ENCODE data around the gene HIVEP2.

HIVEP2 gene

DNA sequence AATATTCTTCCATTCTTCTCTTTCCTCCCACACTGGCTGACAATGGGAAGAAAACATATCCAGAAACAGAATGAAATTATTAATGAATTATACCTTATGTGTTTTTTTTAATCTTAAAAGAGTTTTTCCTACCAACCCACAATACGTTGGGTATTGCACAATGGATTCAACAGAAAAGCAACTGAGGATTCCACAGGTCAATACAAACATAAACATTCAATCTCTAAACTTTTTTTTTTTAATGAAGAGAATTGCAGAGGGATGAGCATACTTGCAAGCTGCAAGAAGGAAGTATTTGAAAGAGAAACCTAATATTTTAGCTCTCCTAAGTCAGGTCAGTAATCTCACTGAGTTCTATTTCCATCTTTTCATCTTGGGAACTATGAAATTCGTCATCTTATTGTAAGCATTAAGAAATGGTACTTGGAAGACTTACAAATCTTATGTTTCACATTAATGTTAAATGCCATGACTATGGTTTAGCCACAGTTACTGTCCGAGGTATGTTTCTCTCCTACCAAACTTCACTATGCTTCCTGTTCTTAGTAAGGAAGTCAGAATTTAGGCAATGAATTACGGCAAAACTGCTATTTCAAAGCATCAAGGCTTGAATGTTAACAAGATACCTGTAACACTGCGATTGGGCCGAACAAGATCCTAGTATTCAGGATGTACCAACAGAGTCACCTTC is 100.8 kb downstream of the HIVEP2 start:
- DNase-seq (ENCODE audit: low read depth, low spot score): no peak

DNA sequence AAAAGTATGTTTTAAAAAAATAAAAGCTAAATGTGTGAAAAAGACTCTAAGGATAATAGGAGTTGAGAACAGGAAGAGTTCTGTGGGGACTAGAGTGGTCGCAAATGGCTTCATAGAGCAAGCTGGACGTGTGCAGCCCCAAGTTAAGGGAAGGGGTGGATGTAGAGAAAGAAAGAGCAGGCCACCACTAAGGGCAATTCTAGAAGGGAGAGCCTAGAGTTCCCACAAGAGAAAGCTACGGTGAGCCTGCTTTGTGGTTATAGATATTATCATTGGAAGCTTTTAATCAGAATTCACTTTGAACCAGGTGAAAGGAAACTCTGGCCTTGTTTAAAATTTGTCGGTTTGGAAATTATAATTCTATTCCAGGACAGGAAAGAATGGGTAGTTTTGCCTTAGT is 101.6 kb downstream of the HIVEP2 start:
- DNase-seq (ENCODE audit: low read depth, low spot score): no peak

DNA sequence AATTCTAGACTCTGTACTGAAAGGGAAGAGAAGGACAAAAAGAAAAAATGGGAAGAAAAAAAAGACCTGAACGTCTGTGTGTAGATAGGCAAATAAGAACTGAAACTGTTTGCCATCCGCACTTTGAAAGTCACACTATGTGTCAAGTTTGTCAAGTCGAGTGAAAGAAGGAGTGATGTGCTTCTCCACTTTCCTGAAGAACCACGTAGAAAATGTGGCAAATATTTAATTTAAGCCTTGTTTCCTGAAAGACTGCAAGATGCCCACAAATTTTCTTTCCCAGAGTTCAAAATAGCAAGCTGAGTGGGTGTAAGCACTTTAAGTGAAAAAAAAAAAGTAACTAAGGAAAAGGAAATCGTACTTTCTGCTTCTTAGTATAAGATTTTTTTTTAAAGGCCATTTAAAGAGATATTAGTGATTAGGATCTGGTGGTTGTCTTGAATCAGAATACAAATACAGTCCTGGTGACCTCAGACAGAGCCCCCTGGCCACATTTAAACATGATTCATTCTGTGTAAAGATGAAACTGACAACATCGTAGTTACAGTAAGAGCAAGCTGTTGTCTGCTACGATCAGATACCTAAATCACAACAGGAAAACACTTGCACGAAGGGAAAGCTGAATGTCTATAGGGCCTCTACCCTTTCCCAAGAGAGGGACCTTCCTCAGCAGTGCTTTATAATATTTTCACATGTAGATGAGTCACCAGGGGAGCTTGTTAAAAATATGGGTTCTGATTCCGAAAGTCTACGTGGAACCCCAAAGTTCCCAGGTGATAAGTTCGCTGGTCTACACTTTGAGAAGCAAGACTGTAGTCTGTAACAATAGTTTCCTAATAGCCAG is 102.3 kb downstream of the HIVEP2 start:
- DNase-seq (ENCODE audit: low read depth, low spot score): no peak

DNA sequence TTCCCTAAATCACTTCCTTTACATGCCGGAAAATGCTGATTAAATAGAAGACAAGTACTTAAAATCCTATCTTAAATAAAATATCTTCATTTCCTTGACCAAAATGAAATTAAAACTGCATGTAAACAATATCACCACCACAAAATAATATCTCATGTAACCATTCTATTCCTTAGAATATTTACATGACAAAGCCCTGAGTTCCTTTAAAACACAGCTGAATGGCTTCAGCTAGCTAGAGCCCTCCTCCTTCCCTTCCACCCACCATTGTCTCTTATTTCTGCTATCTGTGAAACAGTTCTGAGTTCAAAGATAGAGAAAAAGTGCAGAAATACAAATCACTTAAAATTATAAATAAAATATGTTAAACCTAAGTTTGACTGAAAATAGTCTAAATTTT is 103.1 kb downstream of the HIVEP2 start:
- DNase-seq (ENCODE audit: low read depth, low spot score): no peak

DNA sequence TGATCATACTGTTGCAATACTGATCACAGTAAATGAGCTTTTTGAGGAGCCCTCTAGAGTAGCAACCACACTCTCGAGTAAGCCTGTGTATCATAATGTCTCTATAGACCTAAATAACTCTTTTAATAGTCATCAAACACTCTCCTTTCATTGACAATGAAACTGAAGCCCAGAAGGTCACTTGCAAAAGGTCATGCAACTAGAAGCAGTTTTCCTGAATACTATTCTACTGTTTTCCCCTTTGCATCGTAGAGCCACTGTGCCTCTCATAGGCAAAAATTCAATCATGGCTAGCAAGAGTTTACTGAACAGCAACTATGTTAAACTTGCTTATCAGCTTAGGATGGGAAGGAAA is 105.3 kb downstream of the HIVEP2 start:
- no peak for DNase-seq (ENCODE audit: low read depth, low spot score)

GRCh38 chr6:142838821-142839685 is 105.9 kb downstream of the HIVEP2 start:
- no peak for DNase-seq (ENCODE audit: low read depth, low spot score)

DNA sequence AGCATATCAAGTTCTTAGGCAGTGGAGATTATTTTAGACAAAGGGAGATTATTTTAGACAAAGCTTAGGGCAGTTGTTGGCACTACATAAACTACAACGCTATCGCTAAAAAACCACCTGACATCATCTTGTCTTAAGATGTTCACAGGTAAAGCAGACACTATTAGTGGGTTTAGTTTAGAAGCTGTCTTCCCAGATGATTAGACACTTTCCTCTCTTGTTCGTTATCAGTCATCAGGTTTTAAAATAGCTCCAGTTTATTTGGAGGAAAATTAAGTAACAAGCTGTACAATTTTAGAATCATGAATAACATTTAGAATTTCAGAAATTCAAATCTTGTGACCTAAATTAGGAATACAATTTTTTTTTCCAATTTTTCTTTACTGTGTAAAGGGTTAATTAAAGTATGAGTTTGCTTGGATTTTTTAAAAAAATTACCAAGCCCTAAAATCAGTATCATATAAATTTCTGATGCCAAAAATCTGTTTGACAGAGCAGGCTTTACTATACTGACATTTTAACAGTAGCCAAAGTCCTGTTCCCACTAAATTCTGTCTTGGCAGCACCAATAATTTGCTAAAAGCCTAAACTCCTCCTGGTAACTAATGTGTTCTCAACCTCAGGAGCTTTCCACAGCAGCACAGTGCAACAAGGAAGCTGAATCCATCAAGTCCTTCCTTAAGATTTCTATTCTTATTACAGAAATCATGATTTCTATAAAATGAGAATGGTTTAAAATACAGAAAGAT is 109.0 kb downstream of the HIVEP2 start:
- DNase-seq (ENCODE audit: low read depth, low spot score): no peak

- no peak for DNase-seq (ENCODE audit: low read depth, low spot score)
These were observed 110.1 kb downstream of the HIVEP2 start for GRCh38 chr6:142834853-142835252.

- no peak for DNase-seq (ENCODE audit: low read depth, low spot score)
These were observed 111.2 kb downstream of the HIVEP2 start for GRCh38 chr6:142833798-142834197.

GRCh38 chr6:142833054-142833453 is 111.9 kb downstream of the HIVEP2 start:
- no peak for DNase-seq (ENCODE audit: low read depth, low spot score)

DNA sequence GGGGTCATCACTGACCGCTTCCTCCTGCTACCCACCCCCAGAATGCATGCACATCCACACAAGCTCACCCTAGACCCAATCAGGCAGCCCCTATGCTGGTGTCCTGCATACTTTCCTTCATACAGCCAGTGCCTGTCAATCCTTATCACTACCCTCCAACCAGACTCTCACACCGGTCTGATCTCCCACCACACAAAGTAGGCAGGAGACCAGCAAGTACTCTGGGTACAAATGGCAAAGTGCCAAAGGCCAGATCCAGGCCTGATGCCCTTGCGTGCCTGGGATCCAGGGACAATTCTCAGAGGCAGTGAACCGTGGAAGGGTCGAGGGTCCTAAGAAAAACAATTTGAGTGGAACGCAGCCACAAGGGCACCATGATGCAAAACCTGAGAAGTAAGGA is 114.2 kb downstream of the HIVEP2 start:
- no peak for DNase-seq (ENCODE audit: low read depth, low spot score)

GRCh38 chr6:142830116-142830710 is 114.8 kb downstream of the HIVEP2 start:
- DNase-seq (ENCODE audit: low read depth, low spot score): no peak

DNA sequence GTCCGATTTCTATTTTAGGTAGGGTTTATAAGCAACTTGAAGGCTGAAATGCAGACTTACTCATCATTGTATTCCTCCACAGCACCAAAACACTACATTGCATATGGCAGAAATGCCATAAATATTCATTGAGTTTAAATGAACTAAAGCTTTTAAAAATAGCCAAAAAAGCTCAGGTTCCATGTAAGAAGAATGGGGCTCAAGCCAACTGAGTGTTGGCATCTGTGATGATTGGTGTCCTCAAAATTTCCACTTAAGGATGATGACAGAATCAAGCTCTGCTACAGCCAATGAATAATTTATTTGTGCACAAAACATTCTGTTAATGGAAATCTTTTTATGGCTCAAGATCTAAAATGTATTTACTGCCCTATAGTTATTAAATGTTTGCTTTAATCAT is 115.4 kb downstream of the HIVEP2 start:
- DNase-seq (ENCODE audit: low read depth, low spot score): no peak

DNA sequence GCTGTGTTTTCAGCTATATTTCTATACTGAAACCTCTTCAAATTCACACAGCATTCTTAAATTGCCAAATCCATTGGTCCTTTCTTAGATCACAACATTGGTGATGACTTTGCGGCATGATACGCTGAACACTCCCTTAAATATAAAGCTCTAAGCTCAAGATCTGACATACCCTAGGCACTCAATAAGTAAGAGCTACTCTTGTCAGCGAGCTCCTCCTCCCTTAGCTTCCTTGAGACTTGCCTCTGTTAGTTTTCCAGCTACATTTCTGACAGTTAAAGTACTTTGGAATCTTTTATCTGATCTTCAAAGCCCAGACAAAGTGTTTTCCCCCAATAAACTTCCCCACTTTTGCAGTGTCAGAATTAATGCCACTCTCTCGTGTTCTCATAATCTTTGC is 117.0 kb downstream of the HIVEP2 start:
- no peak for DNase-seq (ENCODE audit: low read depth, low spot score)

GRCh38 chr6:142827369-142827768 is 117.6 kb downstream of the HIVEP2 start:
- no peak for DNase-seq (ENCODE audit: low read depth, low spot score)

- DNase-seq (ENCODE audit: low read depth, low spot score): no peak
These were observed 119.2 kb downstream of the HIVEP2 start for GRCh38 chr6:142825760-142826159.

DNA sequence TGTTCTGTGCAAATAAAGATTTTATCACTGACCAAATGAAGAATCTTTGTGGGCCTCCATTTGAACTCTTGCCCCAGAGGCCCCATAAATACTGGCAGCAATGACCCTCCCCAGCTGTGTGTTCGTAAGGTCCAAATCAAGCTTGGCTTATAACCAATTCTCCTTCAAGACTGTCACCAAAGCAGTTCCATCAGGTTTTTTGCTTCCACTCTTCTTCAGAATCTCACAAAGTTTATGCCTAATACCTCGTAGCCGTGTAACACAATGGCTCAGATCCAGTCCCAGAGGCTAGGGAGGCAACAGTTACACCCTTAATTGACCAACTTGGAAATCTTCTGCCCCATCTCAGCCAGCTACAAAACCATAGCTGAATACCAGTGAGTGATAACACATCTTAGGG is 120.5 kb downstream of the HIVEP2 start:
- no peak for DNase-seq (ENCODE audit: low read depth, low spot score)

DNA sequence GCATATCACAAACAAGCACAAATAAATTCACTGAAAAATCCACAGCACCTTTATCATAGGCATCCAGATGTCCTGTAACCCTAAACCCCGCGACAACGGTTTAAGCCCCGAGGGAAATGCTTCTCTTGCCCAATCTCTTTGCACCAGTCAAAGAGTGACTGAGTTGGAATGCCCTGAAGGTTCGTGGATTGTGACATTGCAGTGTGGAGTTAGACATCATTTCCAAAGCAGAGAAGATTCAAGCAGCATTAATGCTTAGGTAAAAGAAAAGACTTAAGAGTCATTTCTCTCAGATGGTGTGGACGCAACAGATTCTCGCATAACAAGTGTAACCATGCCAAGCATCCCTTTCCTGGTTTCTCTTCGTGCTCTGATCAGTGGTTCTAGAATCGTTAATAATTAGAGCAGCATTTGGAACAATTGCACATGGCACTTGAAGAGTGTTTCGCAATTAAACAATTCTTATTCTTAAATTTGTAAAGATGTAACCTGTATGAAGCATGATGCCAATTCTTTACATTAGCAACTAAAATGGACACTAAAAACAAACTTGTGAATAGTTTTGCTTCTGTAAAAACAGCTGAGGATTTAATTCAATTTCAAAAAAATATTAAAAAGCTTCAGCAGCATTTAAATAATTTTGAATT is 121.6 kb downstream of the HIVEP2 start:
- DNase-seq (ENCODE audit: low read depth, low spot score): no peak

DNA sequence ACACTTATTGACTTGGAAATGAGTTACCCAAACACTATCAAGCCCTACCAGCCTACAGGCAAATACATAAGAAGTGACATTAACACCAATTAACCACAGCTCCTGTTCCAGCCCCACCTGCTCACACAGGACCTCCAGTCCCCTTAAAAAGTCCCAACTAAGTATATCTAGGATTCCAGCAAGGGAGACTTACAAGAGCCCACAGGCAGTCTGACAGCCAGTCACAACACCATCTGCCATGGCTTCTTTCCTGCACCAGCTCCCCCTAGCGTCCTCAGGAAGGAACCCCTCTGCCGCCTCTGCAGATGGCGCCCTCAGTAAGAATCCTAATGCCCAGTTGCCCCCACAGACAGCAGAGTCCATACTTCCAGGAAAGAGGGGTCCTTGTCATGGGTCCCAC is 122.1 kb downstream of the HIVEP2 start:
- no peak for DNase-seq (ENCODE audit: low read depth, low spot score)

DNA sequence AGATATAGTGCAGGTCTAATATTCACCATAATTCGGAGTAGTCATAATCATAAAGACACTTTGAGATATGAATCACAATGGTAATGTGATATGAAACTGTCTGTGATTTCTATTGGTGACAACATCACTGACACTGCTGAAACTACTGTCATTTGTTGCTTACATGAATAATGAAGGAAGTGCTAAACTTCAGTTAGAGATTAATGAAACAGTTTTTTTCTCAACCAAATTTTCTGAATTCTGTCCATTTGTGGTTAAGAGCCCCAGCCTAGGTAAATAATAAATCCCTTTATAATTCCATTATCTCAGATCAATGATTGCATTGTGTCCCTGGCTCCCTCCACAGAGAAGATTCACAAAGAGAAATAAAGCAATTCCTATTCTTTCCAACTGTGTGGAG is 122.6 kb downstream of the HIVEP2 start:
- DNase-seq (ENCODE audit: low read depth, low spot score): no peak

DNA sequence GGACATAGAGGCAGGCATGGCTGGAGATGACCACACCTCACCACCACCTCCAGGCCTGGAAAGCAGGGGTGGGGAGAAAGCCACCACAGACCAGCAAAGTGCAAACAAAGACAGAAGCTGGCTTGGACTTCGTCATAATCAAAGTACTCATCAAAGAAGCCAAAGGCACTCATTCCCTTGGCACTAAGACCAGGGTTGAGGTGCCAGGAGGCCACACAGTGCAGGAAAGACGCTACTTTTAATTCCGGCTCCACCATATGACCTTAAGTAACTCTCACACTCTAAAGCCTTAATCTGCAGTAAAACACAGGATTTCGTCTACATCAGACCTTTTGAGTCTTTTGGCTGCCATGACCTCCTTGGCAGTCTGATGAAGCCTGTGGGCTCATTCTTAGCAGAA is 123.1 kb downstream of the HIVEP2 start:
- no peak for DNase-seq (ENCODE audit: low read depth, low spot score)
